ENCODE results near the gene MYO1C.

MYO1C gene

GRCh38 chr17:1495265-1495989 is 2.9 kb upstream of the MYO1C start:
- Mint-ChIP-seq H3K36me3 (ENCODE audit: low read depth) (no peaks in the 10 kb centered on the region), H3K9me3 (no peaks in the 10 kb centered on the region), H3K4me3 (no peak overlapping the region), H3K4me1 (ENCODE audit: low read depth) (peaks cover 10% of the 10 kb centered on the region), H3K27ac (no peak overlapping the region), H3K27me3 (no peaks in the 10 kb centered on the region)

- H3K27me3 Mint-ChIP-seq: no peaks in the 10 kb centered on the region
- H3K9me3 Mint-ChIP-seq: no peaks in the 10 kb centered on the region
- H3K4me1 Mint-ChIP-seq (ENCODE audit: low read depth): peaks cover 12% of the 10 kb centered on the region
- H3K4me3 Mint-ChIP-seq: no peak overlapping the region
- H3K36me3 Mint-ChIP-seq (ENCODE audit: low read depth): no peaks in the 10 kb centered on the region
- H3K27ac Mint-ChIP-seq: no peak overlapping the region
These were observed 2.3 kb upstream of the MYO1C start for GRCh38 chr17:1494736-1495253.

GRCh38 chr17:1494203-1494602 is 1.7 kb upstream of the MYO1C start:
- H3K4me3 Mint-ChIP-seq: no peak overlapping the region
- no peaks in the 10 kb centered on the region for H3K9me3 Mint-ChIP-seq
- no peaks in the 10 kb centered on the region for H3K27me3 Mint-ChIP-seq
- peaks cover 12% of the 10 kb centered on the region for H3K4me1 Mint-ChIP-seq (ENCODE audit: low read depth)
- H3K36me3 Mint-ChIP-seq (ENCODE audit: low read depth): no peaks in the 10 kb centered on the region
- H3K27ac Mint-ChIP-seq: no peak overlapping the region

GRCh38 chr17:1493291-1493980 is 950 bp upstream of the MYO1C start:
- H3K9me3 Mint-ChIP-seq: no peaks in the 10 kb centered on the region
- no peaks in the 10 kb centered on the region for H3K27me3 Mint-ChIP-seq
- H3K36me3 Mint-ChIP-seq (ENCODE audit: low read depth): no peaks in the 10 kb centered on the region
- H3K4me1 Mint-ChIP-seq (ENCODE audit: low read depth): peaks cover 19% of the 10 kb centered on the region
- H3K4me3 Mint-ChIP-seq: peak overlapping the region; percentile 26
- H3K27ac Mint-ChIP-seq: no peak overlapping the region

GRCh38 chr17:1491443-1492248 is 840 bp downstream of the MYO1C start:
- no peaks in the 10 kb centered on the region for H3K27me3 Mint-ChIP-seq
- no peaks in the 10 kb centered on the region for H3K9me3 Mint-ChIP-seq
- H3K27ac Mint-ChIP-seq: peak overlapping the region; percentile 52
- H3K4me3 Mint-ChIP-seq: peak overlapping the region; percentile 80
- H3K4me1 Mint-ChIP-seq (ENCODE audit: low read depth): peaks cover 31% of the 10 kb centered on the region
- no peaks in the 10 kb centered on the region for H3K36me3 Mint-ChIP-seq (ENCODE audit: low read depth)

- H3K4me1 Mint-ChIP-seq (ENCODE audit: low read depth): peaks cover 34% of the 10 kb centered on the region
These were observed 1.6 kb downstream of the MYO1C start for GRCh38 chr17:1490643-1491442.

GRCh38 chr17:1488826-1489270 is 3.6 kb downstream of the MYO1C start:
- H3K4me3 Mint-ChIP-seq: no peak overlapping the region
- no peaks in the 10 kb centered on the region for H3K9me3 Mint-ChIP-seq
- no peaks in the 10 kb centered on the region for H3K27me3 Mint-ChIP-seq
- no peaks in the 10 kb centered on the region for H3K36me3 Mint-ChIP-seq (ENCODE audit: low read depth)
- peaks cover 38% of the 10 kb centered on the region for H3K4me1 Mint-ChIP-seq (ENCODE audit: low read depth)
- no peak overlapping the region for H3K27ac Mint-ChIP-seq

More at GRCh38 chr17:1490643-1491442, 1.6 kb downstream of the MYO1C start:
- Mint-ChIP-seq H3K4me3 (peak overlapping the region; percentile 80), H3K36me3 (ENCODE audit: low read depth) (no peaks in the 10 kb centered on the region), H3K27ac (peak overlapping the region; percentile 0), H3K9me3 (no peaks in the 10 kb centered on the region), H3K27me3 (no peaks in the 10 kb centered on the region)

- Mint-ChIP-seq H3K27ac (no peak overlapping the region), H3K4me1 (ENCODE audit: low read depth) (peaks cover 38% of the 10 kb centered on the region), H3K27me3 (no peaks in the 10 kb centered on the region), H3K4me3 (peak overlapping the region; percentile 77), H3K36me3 (ENCODE audit: low read depth) (no peaks in the 10 kb centered on the region), H3K9me3 (no peaks in the 10 kb centered on the region)
These were observed 4.3 kb downstream of the MYO1C start for GRCh38 chr17:1487939-1488825.

- Mint-ChIP-seq H3K27me3 (no peaks in the 10 kb centered on the region), H3K27ac (peak overlapping the region; percentile 71), H3K4me3 (peak overlapping the region; percentile 77), H3K4me1 (ENCODE audit: low read depth) (peaks cover 36% of the 10 kb centered on the region), H3K36me3 (ENCODE audit: low read depth) (no peaks in the 10 kb centered on the region), H3K9me3 (no peaks in the 10 kb centered on the region)
These were observed 5.4 kb downstream of the MYO1C start for GRCh38 chr17:1486802-1487695.

- Mint-ChIP-seq H3K4me1 (ENCODE audit: low read depth) (peaks cover 30% of the 10 kb centered on the region), H3K27ac (no peak overlapping the region), H3K9me3 (no peaks in the 10 kb centered on the region), H3K36me3 (ENCODE audit: low read depth) (peaks cover 4% of the 10 kb centered on the region), H3K27me3 (no peaks in the 10 kb centered on the region), H3K4me3 (peak overlapping the region; percentile 69)
These were observed 6.8 kb downstream of the MYO1C start for GRCh38 chr17:1485423-1486376.

- peak overlapping the region; percentile 74 for H3K4me3 Mint-ChIP-seq
- peak overlapping the region; percentile 86 for H3K27ac Mint-ChIP-seq
- peaks cover 26% of the 10 kb centered on the region for H3K4me1 Mint-ChIP-seq (ENCODE audit: low read depth)
- H3K27me3 Mint-ChIP-seq: no peaks in the 10 kb centered on the region
- H3K36me3 Mint-ChIP-seq (ENCODE audit: low read depth): peaks cover 4% of the 10 kb centered on the region
- no peaks in the 10 kb centered on the region for H3K9me3 Mint-ChIP-seq
These were observed 7.6 kb downstream of the MYO1C start for GRCh38 chr17:1484676-1485422.
